COLO668 (cell line): ENCODE data around the gene DDIAS.
A peak's percentile ranks its signal among the peaks of the same experiment; 100 is the strongest.
"Not testable (repeated sequence)": the region's sequence is repeated elsewhere in the genome, so short reads cannot be mapped to it uniquely, and the experiment has no call there.

Experiments
- DNase-seq: peaks from one replicate; lab custom pipeline; 2025; ENCODE audit not compliant: unreplicated experiment; lab: John Stamatoyannopoulos, UW

Gene DDIAS

DNA sequence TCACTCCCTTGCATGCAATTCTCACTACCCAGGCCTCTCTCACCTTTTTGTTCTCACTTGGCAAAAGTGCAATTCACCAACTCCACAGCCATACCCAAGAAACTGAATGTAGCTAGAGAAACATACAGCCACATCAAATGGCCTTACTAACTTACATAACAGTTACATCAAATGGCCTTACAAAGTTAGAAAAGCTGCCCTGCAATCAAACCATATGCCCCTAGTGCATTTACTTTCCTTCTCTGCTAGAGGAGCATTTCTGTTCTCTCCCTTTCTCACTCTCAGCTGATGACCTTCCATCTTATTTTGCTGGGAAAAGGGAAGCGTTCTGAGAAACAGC is 11.6 kb upstream of the DDIAS start:
- no peak for DNase-seq

- DNase-seq: no peak
These were observed 10.6 kb upstream of the DDIAS start for GRCh38 chr11:82890936-82891335.

DNA sequence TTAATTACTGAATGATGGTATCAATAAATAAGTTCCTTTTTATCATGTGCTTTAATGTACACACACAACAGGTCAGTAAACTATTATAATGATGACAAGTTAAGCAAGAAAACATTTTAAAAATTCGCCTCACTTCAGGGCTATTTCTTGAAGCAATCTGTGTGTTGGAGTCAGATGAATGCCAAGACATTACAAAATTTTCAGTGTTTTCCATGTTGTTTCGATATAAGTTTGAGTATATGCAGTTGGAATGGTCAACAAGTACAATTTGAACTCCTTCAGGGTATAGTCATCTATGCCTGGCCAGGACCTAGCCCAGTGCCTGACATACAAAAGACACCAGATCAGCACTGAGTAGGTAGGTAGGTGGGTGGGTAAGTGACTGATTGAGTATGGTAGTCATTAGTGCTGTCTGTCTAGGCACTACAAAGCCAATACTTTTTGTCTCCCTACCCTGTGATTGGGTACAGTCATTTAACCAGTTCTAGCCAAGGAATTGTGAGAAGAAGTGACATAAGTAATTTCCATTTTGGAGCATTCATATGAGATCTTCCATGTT is 8.8 kb upstream of the DDIAS start:
- no peak for DNase-seq

- no peak for DNase-seq
These were observed 6.0 kb upstream of the DDIAS start for GRCh38 chr11:82895437-82896091.

- no peak for DNase-seq
These were observed 5.4 kb upstream of the DDIAS start for GRCh38 chr11:82896183-82896582.

DNA sequence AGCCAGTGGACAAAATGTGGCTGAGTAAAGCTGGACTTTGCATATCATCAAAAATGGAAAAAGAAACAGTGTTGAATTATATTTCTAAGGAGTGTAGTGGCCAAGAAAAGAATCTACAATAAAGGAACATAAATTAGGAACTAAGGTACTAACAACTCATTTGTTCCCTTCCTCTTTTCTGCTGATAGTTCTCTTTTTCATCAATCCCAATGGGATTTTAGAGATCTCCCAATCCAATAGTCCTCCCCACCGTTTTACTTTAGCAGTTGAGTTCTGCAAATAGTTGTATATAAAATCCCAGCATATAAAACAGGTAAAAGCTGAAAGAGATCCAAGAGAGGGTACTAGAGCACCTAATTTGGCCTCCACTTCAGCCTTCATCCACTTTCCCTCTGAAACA is 3.3 kb upstream of the DDIAS start:
- no peak for DNase-seq

- DNase-seq: no peak
These were observed 2.2 kb upstream of the DDIAS start for GRCh38 chr11:82899186-82899820.

DNA sequence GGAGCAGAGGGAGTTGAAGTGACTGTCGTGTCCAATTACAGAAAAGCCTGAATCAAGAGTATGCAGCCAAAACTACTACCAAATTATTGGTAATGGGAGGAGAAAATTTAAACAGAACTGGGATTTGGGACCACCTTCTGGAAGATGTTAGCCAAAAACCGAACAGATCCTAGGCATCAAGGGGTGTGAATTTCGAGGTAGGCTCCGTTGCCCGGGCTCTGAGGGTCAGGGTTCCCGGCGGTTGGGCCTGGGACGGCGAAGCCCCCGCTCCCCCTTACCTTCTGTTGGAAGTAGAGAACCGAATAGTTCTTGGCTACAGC is 1.6 kb upstream of the DDIAS start:
- no peak for DNase-seq

DNA sequence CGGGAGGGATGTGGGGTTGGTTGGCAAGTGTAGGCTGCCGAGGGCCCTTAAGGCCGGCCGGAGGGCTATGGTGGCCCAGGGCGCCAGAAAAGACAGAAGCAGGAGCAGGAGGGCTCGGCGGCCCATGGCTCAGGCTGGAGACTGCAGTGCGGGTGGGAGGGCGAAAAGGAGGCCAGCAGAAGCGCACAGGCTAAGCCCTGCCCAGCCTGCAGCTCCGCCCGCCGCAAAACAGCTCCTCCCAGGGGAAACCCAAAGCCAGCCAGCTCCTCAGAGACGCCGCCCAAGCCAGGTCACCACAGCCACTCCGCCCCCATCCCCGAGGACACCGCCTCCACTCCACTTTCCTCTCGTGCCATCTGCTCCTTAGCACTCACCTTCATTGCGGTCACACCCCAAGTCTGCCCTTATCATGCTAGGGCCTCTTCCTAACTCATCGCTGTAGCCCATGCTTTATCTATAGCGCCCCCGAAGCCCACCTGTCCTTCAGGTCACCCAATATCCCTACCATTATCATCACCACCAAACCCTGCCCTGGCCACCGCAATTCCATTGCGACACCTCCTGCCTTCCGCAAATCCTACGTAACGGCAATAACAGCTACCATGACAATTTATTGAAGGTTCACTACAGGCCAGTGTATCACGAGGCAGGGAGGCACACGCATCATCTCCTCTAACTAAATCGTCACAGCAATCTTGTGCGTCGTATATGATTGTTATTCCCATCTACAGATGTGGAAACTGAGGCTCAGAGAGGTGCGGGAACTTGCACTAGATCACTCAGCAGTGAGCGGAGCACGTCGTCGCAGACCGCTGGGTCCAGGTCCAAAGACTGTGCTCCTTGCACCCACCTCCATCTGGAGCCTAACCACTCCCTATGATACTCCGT is 1.0 kb upstream of the DDIAS start, which contains the start of gene PRCP:
Gene PRCP, minus strand, starts transcription at position 154 of the 888 bp plus-strand sequence. Its CDS starts 28 bp downstream, at position 126.
- DNase-seq: peak; percentile 91

DNA sequence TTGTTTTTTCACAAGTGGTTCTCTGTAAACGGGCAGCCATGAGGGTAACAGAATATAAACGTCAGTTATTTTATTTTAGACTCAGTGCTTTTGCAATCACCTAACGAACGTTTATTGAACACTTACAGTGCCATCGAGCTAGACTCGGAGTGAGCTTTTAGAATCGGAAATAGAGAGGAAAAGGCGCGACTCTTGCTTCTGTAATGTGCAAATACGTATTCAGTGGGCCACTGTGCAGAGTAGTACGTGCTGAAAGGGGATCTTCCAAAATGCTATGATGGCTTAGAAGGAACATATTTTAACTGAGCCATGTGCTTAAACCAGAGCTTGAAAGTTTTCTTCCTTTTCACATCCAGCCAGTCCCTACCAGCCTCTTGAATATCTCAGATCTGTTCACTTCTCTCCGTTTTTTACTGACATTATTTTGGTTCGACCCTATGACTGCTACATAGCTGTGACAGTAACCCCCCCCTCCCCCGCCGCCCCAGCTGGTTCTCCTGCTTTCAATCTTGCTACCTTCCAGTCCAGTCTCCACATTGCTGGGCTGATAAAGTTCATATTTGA is 468 bp downstream of the DDIAS start:
- DNase-seq: no peak

DNA sequence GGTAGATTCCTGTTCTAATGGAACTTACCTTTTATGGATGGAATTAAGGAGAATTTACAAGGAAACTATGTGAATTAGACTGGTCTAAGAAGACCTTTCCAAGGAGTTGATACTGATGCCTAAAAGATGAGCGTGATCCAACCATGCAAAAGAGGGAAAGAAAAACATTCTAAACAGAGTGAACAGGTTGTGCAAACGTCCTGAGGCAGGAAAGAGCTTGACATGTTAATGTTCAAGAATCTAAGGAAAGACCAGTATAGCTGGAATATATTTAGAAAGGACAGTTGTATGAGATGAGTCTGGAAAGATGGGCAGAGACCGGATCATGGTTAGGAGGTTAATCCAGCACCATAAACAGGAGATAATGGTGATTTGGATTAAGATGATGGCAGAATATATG is 1.3 kb downstream of the DDIAS start:
- DNase-seq: no peak

DNA sequence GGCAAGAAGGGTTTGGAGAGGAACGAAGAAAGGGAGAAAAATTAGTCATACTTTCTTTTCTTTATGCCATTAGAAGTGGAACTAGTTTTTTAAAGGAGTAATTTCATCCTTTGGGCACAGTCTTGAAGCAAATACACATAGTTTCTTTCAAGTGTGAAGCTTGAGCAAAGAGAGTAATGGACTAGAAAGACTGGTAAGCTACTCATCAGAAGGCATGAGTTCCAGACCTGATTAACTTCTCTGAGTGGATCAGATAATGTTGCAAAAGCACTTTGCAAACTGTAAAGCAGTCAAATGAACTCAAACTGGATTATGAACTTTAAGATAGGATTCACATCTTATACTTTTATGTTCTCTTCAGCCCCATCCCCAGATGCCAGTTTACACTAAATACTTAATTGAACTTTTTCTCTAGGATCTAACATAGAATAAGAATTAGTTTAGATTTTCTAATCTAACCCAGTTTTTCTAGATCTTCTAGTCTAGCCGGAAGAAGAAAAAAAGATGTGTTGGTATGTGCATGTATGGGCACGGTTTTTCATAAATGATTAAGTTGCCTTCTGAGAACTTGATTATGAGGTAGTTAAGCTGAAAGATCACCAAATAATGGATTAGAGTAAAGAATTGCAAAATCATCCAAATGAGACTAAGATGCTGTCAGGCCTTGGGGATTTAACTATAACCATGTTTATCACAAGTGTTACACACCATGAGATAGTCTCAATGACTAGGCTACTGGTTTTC is 2.5 kb downstream of the DDIAS start:
- no peak for DNase-seq

DNA sequence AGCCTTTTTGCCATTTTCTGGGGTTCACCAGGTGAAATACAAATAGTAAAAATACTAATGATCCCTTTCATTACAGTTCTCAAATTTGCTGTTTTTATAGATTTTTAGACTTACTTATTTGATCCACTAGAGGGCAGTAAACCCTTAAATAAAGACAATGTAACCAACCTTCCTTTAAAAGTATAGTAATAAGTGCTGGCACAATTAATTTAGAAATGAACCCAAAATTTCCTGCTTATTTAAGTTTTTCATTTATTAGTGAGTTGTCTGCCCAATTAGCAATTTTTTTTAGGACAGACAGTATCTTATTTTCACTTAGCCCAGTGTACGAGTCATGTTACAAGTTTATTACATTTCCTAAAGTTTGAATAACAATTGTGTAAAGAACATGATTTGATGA is 4.7 kb downstream of the DDIAS start:
- DNase-seq: no peak

GRCh38 chr11:82906931-82907330 is 5.4 kb downstream of the DDIAS start:
- DNase-seq: no peak

- DNase-seq: no peak
These were observed 5.8 kb downstream of the DDIAS start for GRCh38 chr11:82907371-82907770.

DNA sequence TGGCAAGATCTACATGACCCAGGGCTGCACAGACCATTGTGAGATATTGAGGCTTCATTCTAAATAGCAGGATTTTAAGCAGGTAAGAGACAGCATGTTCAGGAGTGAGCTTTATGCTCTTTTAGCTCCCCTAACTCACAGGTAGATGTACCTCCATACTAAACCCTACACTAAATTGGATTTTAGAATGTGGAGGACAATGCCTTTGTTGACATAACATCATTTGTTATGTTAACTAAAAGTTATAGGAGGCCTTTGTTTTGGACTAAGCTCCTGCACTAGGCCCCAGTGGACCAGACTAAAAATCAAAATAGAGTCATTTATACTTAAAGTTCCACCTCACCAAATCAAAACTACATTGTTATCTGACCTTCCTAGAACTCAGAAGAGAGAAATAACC is 6.8 kb downstream of the DDIAS start:
- DNase-seq: no peak

GRCh38 chr11:82909015-82909640 is 7.6 kb downstream of the DDIAS start:
- no peak for DNase-seq

DNA sequence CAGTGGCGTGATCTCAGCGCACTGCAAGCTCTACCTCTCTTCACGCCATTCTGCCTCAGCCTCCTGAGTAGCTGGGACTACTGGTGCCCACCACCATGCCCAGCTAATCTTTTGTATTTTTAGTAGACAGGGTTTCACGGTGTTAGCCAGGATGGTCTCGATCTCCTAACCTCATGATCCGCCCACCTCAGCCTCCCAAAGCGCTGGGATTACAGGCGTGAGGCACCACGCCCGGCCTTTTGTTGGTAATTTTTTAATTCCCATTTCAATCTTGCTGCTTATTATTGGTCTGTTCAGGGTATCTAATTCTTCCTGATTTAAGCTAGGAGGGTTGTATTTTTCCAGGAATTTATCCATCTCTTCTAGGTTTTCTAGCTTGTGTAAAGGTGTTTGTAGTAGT is 18.2 kb downstream of the DDIAS start:
- DNase-seq: not testable (repeated sequence)

DNA sequence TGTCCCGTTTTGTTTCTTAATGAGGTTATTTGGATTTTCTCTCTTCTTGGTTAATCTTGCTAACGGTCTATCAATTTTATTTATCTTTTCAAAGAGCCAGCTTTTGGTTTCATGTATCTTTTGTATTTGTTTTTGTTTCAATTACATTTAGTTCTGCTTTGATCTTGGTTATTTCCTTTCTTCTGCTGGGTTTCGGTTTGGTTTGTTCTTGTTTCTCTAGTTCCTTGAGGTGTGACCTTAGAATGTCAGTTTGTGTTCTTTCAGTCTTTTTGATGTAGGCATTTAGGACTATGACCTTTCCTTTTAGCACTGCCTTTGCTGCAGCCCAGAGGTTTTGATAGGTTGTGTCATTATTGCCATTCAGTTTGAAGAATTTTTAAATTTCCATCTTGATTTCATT is 18.7 kb downstream of the DDIAS start:
- not testable (repeated sequence) for DNase-seq

- DNase-seq: not testable (repeated sequence)
These were observed 21.0 kb downstream of the DDIAS start for GRCh38 chr11:82922396-82923173.
